Endothelial cell (in vitro differentiated cells): ENCODE results near the gene ARHGEF11. TPM values are rescaled to one million over a fixed set of nuclear protein-coding genes. Genes with fewer than 3 reads are reported as not detected.

ENCODE experiments used
- DNase-seq: peaks from one replicate; pipeline ENCODE4 v3.0.0; 2021; ENCODE audit warnings: low spot score
- H3K27ac Mint-ChIP-seq: one replicate; pipeline ENCODE4 v1.8.0; 2021; ENCODE audit warnings: mixed read lengths, inconsistent platforms; ENCODE audit not compliant: unreplicated experiment
- H3K27me3 Mint-ChIP-seq: one replicate; pipeline ENCODE4 v1.8.0; 2021; ENCODE audit warnings: mild to moderate bottlenecking, moderate library complexity, mixed read lengths, inconsistent platforms; ENCODE audit not compliant: unreplicated experiment
- H3K36me3 Mint-ChIP-seq: one replicate; pipeline ENCODE4 v1.8.0; 2021; ENCODE audit warnings: mild to moderate bottlenecking, low read depth, mixed read lengths, inconsistent platforms; ENCODE audit not compliant: unreplicated experiment
- H3K4me1 Mint-ChIP-seq: one replicate; pipeline ENCODE4 v1.8.0; 2021; ENCODE audit warnings: mild to moderate bottlenecking, mixed read lengths, inconsistent platforms; ENCODE audit not compliant: unreplicated experiment
- H3K4me3 Mint-ChIP-seq: one replicate; pipeline ENCODE4 v1.8.0; 2021; ENCODE audit warnings: mild to moderate bottlenecking, mixed read lengths, inconsistent platforms; ENCODE audit not compliant: unreplicated experiment
- H3K9me3 Mint-ChIP-seq: one replicate; pipeline ENCODE4 v1.8.0; 2021; ENCODE audit warnings: mixed read lengths, inconsistent platforms; ENCODE audit not compliant: unreplicated experiment
- CTCF ChIP-seq: fragments of 200-600 bp; sonication (generic); IDR thresholded peaks from one replicate; pipeline ENCODE4 v1.5.0; 2021; ENCODE audit warnings: antibody characterized with exemption; ENCODE audit not compliant: unreplicated experiment
- total RNA-seq: library from RNA; stranded (reverse); fragmentation: NEBNext Ultra II Directional; extraction: Animal tissue kit (Norgen Biotek cat#: 25700); gene quantifications from one replicate; pipeline ENCODE4 v1.2.1, GENCODE V29; 2021; ENCODE audit not compliant: unreplicated experiment

The ARHGEF11 gene
- total RNA-seq, 1 donor from 2014 or later, result 48.4 TPM

GRCh38 chr1:157091186-157091585 is 45.6 kb upstream of the ARHGEF11 start:
- TF ChIP-seq CTCF, result no peak
- H3K27ac Mint-ChIP-seq, result no peak overlapping the region
- peaks cover 3% of the 10 kb centered on the region for H3K27me3 Mint-ChIP-seq

GRCh38 chr1:157090771-157091170 is 45.2 kb upstream of the ARHGEF11 start:
- no peak overlapping the region for H3K27ac Mint-ChIP-seq

More at GRCh38 chr1:157091186-157091585, 45.6 kb upstream of the ARHGEF11 start:
- Mint-ChIP-seq H3K4me3 (no peak overlapping the region), H3K36me3 (no peaks in the 10 kb centered on the region), H3K4me1 (no peaks in the 10 kb centered on the region), H3K9me3 (no peaks in the 10 kb centered on the region)
- DNase-seq, result no peak

GRCh38 chr1:157090196-157090647 is 44.7 kb upstream of the ARHGEF11 start:
- Mint-ChIP-seq H3K4me3 (no peak overlapping the region), H3K4me1 (no peaks in the 10 kb centered on the region), H3K9me3 (no peaks in the 10 kb centered on the region), H3K27ac (no peak overlapping the region), H3K36me3 (no peaks in the 10 kb centered on the region), H3K27me3 (peaks cover 3% of the 10 kb centered on the region)
- DNase-seq, result peak; percentile 90
- TF ChIP-seq CTCF, result peak; percentile 95

More at GRCh38 chr1:157090771-157091170, 45.2 kb upstream of the ARHGEF11 start:
- no peaks in the 10 kb centered on the region for H3K9me3 Mint-ChIP-seq
- H3K4me3 Mint-ChIP-seq, result no peak overlapping the region
- DNase-seq, result no peak
- TF ChIP-seq CTCF, result no peak
- H3K4me1 Mint-ChIP-seq, result no peaks in the 10 kb centered on the region
- H3K27me3 Mint-ChIP-seq, result peaks cover 3% of the 10 kb centered on the region
- H3K36me3 Mint-ChIP-seq, result no peaks in the 10 kb centered on the region

GRCh38 chr1:157089789-157090188 is 44.2 kb upstream of the ARHGEF11 start:
- no peak for TF ChIP-seq CTCF
- H3K9me3 Mint-ChIP-seq, result no peaks in the 10 kb centered on the region
- H3K27ac Mint-ChIP-seq, result no peak overlapping the region
- H3K4me3 Mint-ChIP-seq, result no peak overlapping the region
- no peak for DNase-seq
- no peaks in the 10 kb centered on the region for H3K4me1 Mint-ChIP-seq
- no peaks in the 10 kb centered on the region for H3K36me3 Mint-ChIP-seq
- H3K27me3 Mint-ChIP-seq, result peaks cover 3% of the 10 kb centered on the region

- Mint-ChIP-seq H3K4me3 (no peak overlapping the region), H3K27ac (no peak overlapping the region), H3K9me3 (no peaks in the 10 kb centered on the region), H3K27me3 (no peaks in the 10 kb centered on the region), H3K4me1 (no peaks in the 10 kb centered on the region), H3K36me3 (no peaks in the 10 kb centered on the region)
- no peak for DNase-seq
- no peak for TF ChIP-seq CTCF
These were observed 43.1 kb upstream of the ARHGEF11 start for GRCh38 chr1:157088607-157089006.
